Upper lobe of left lung (tissue), 4 donors: ENCODE data around the gene BAHD1.

Experiments
- CTCF ChIP-seq, 6 experiments: fragments of 450-650 bp in 4 of 6; fragments of 200-600 bp in 2 of 6; sonication (generic) in 2 of 6; IDR thresholded peaks; one replicate each; pipeline ENCODE4 v1.5.1; 2016 to 2019; ENCODE audit warnings: antibody characterized with exemption in 6 of 6
- EP300 ChIP-seq, 4 donors: sonication (generic); formaldehyde crosslinking; IDR thresholded peaks; one replicate each; pipeline ENCODE4 v1.5.1; 2017; ENCODE audit warnings: antibody characterized with exemption in 4 of 4, control low read depth in 2 of 4
- POLR2A ChIP-seq, 4 donors: fragments of 450-650 bp; IDR thresholded peaks; one replicate each; pipeline ENCODE4 v1.5.1; 2016 to 2017; ENCODE audit warnings: antibody characterized with exemption in 4 of 4, mild to moderate bottlenecking in 2 of 4

GRCh38 chr15:40435710-40436089 lies 5.1 kb upstream of the BAHD1 start:
- no peak for TF ChIP-seq EP300 (IDR thresholded peaks at IDR 0.05)
- TF ChIP-seq CTCF (IDR thresholded peaks at IDR 0.05), result no peak
- no peak for TF ChIP-seq POLR2A (IDR thresholded peaks at IDR 0.05)
